Measurements from ENCODE around the gene DLL1. TPM values are rescaled to one million over a fixed set of nuclear protein-coding genes. Genes with fewer than 3 reads are reported as not detected.

The DLL1 gene
- polyA plus RNA-seq, 1 donor = 39.3 TPM

- no peak overlapping the region for H3K4me3 ChIP-seq (ENCODE audit: low read length)
- no peaks in the 10 kb centered on the region for H3K9me3 ChIP-seq (ENCODE audit: control insufficient read depth, low read depth, low read length)
- no peaks in the 10 kb centered on the region for H3K36me3 ChIP-seq (ENCODE audit: control insufficient read depth, insufficient read depth, low read length)
- no peak overlapping the region for H3K27ac ChIP-seq (ENCODE audit: low read length)
- H3K4me1 ChIP-seq (ENCODE audit: control insufficient read depth, insufficient read depth, low read length) = no peaks in the 10 kb centered on the region
- H3K27me3 ChIP-seq (ENCODE audit: control insufficient read depth, insufficient read depth, low read length) = no peaks in the 10 kb centered on the region
- WGBS (ENCODE audit: insufficient coverage, low lambda C conversion rate) = no CpG with 5 or more reads among the region's 20 CpGs
- DNase-seq = no peak
These were observed 51.9 kb downstream of the DLL1 start for GRCh38 chr6:170238741-170239565.

DNA sequence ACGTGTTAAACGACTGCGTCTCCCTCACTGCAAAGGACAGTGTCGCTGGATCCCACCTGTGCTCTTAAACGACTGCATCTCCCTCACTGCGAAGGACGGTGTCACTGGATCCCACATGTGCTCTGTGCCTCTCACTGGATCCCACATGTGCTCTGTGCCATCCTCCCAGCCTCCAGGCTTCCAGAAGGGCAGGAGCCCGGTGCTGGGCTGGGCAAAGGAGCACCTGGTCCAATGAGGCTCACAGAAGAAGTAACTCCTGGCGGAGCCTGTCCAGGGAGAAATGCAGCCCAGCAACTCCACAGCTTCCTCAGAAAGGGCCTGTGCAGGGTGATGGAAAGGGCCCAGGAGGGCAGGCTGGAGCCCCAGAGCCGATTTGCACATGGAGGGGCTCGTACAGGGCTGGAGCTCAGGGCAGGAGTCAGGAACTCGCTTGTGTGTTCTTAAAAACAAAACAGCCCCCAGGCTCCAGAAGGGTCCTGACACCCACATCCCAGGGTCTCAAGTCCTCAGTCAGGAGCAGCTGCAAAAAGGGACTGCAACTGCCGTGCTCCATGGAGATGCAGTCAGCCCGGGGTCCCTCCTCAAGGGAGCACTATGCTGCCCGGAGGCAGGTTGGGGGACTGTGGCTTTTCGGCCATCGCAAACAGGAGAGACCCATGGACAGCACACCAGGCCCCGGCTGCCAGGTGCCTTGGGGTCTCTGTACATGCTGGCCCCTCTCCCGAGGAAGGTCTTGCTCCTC lies 52.7 kb downstream of the DLL1 start:
- no peak for DNase-seq

DNA sequence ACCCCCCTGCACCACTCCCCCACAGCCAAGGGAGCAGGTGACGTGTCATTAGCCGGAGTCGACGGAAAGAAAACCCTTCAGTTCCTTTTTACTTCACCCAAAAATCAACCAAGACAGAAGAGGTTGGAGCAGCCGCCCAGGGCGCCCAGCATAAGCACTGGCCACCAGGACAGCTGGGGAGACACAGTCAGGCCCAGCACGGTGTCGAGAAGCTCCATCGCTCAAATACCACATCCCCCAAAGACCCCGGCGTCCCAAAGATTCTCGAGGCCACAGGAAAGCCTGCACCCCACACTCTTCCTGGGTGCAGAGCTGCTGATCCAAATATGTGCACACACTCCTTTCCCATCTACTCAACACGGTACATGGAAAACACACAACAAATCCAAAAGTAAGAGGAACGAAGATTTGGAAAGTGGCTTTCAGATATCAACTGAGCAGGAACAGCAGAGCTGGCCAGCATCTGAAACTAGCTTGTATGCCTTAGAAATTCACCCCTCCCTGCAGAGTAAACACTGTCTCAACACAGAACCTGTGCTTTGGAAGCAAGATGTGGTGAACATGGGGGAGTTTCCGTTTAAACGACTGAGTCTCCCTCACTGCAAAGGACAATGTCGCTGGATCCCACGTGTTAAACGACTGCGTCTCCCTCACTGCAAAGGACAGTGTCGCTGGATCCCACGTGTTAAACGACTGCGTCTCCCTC lies 54.6 kb downstream of the DLL1 start:
- DNase-seq = no peak
- no peaks in the 10 kb centered on the region for H3K4me1 ChIP-seq (ENCODE audit: control insufficient read depth, insufficient read depth, low read length)

More for the DNA sequence above, 52.7 kb downstream of the DLL1 start:
- Histone ChIP-seq H3K4me3 (ENCODE audit: low read length) (no peak overlapping the region), H3K27me3 (ENCODE audit: control insufficient read depth, insufficient read depth, low read length) (no peaks in the 10 kb centered on the region), H3K27ac (ENCODE audit: low read length) (no peak overlapping the region), H3K4me1 (ENCODE audit: control insufficient read depth, insufficient read depth, low read length) (no peaks in the 10 kb centered on the region), H3K9me3 (ENCODE audit: control insufficient read depth, low read depth, low read length) (no peaks in the 10 kb centered on the region), H3K36me3 (ENCODE audit: control insufficient read depth, insufficient read depth, low read length) (no peaks in the 10 kb centered on the region)
- WGBS (ENCODE audit: insufficient coverage, low lambda C conversion rate) = no CpG with 5 or more reads among the region's 19 CpGs

GRCh38 chr6:170235391-170236125 lies 55.3 kb downstream of the DLL1 start:
- H3K9me3 ChIP-seq (ENCODE audit: control insufficient read depth, low read depth, low read length) = peaks cover under 1% of the 10 kb centered on the region
- H3K27ac ChIP-seq (ENCODE audit: low read length) = no peak overlapping the region
- no peaks in the 10 kb centered on the region for H3K27me3 ChIP-seq (ENCODE audit: control insufficient read depth, insufficient read depth, low read length)
- WGBS (ENCODE audit: insufficient coverage, low lambda C conversion rate) = 86% methylated on average over 2 of the region's 16 CpGs
- H3K36me3 ChIP-seq (ENCODE audit: control insufficient read depth, insufficient read depth, low read length) = no peaks in the 10 kb centered on the region
- no peaks in the 10 kb centered on the region for H3K4me1 ChIP-seq (ENCODE audit: control insufficient read depth, insufficient read depth, low read length)
- DNase-seq = no peak
- H3K4me3 ChIP-seq (ENCODE audit: low read length) = no peak overlapping the region

More for the DNA sequence above, 54.6 kb downstream of the DLL1 start:
- Histone ChIP-seq H3K36me3 (ENCODE audit: control insufficient read depth, insufficient read depth, low read length) (no peaks in the 10 kb centered on the region), H3K4me3 (ENCODE audit: low read length) (no peak overlapping the region), H3K27me3 (ENCODE audit: control insufficient read depth, insufficient read depth, low read length) (no peaks in the 10 kb centered on the region), H3K27ac (ENCODE audit: low read length) (no peak overlapping the region), H3K9me3 (ENCODE audit: control insufficient read depth, low read depth, low read length) (no peaks in the 10 kb centered on the region)
- WGBS (ENCODE audit: insufficient coverage, low lambda C conversion rate) = no CpG with 5 or more reads among the region's 24 CpGs

DNA sequence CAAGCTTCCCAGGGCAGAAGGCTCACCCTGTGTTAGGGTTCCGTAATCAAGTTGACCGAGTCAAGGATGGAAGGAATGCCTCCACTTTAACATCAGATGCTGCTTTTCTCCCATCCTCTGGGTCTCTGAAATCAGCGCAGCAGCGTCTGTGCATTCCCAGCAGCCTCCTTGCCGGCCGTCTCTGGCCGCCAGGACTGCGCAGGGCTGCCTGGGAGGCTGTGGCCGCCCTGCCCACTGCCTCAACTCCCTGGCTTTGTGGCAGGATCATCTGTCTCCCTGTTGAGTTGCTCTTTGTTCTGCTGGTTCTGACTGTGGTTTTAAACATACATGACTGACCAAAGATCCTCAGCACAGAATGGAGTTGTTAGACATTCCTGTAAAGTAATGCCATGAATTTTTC lies 56.5 kb downstream of the DLL1 start:
- WGBS (ENCODE audit: insufficient coverage, low lambda C conversion rate) = no CpG with 5 or more reads among the region's 9 CpGs
- no peak for DNase-seq
- Histone ChIP-seq H3K4me1 (ENCODE audit: control insufficient read depth, insufficient read depth, low read length) (no peaks in the 10 kb centered on the region), H3K4me3 (ENCODE audit: low read length) (no peak overlapping the region), H3K9me3 (ENCODE audit: control insufficient read depth, low read depth, low read length) (peaks cover 5% of the 10 kb centered on the region), H3K27me3 (ENCODE audit: control insufficient read depth, insufficient read depth, low read length) (no peaks in the 10 kb centered on the region), H3K27ac (ENCODE audit: low read length) (no peak overlapping the region), H3K36me3 (ENCODE audit: control insufficient read depth, insufficient read depth, low read length) (no peaks in the 10 kb centered on the region)

DNA sequence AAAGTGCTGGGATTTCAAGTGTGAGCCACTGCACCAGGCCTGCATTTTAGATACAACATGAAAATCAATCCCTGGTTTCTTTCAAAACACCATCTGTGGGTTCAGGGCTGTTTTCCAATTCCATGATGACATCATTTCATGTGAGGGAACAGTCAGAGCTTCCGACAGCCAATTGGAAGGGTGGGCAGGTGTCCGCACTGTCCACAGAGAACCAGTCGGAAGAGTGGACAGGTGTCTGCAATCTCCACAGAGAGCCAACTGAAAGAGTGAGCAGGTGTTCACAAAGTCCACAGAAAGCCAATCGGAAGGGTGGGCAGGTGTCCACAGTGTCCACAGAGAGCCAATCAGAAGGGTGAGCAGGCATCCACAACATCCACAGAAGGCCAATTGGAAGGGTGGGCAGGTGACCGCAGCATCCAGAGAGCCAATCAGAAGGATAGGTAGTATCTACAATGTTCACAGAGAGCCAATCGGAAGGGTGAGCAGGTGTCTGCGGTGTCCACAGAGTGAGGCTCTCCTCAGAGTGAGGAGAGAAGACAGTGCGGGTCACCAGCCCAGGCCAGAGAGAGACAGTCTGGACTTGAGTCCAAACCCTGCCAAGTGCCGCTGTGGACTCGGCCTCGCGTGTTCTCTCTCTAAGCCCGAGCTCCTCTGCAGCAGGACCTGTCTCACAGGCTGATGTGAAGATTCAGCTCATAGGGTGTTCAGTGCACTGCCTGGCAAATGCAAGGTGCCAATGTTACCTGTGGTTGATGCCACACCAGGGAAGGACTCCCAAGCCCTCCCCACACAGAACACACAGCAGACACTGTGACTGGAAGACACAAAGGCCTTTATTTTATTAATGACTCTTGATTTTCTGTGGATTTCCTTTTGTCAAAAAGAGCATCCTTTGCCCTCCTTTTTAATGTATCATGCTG lies 57.3 kb downstream of the DLL1 start:
- WGBS (ENCODE audit: insufficient coverage, low lambda C conversion rate) = no CpG with 5 or more reads among the region's 13 CpGs
- Histone ChIP-seq H3K27ac (ENCODE audit: low read length) (no peak overlapping the region), H3K4me3 (ENCODE audit: low read length) (no peak overlapping the region), H3K27me3 (ENCODE audit: control insufficient read depth, insufficient read depth, low read length) (no peaks in the 10 kb centered on the region), H3K4me1 (ENCODE audit: control insufficient read depth, insufficient read depth, low read length) (no peaks in the 10 kb centered on the region), H3K36me3 (ENCODE audit: control insufficient read depth, insufficient read depth, low read length) (no peaks in the 10 kb centered on the region), H3K9me3 (ENCODE audit: control insufficient read depth, low read depth, low read length) (peaks cover 5% of the 10 kb centered on the region)
- DNase-seq = no peak

Other genes with a start within 250 kb of the DLL1 start
- gene FAM120B, start 15.7 kb upstream of the DLL1 start, polyA plus RNA-seq = 27.7 TPM

Data from large intestine (tissue), 3 donors.